GM19023 (cell line): Measurements from ENCODE around the gene CFAP43.

ENCODE experiments used
- ATAC-seq: cut with Tn5 transposase; IDR thresholded peaks from one replicate; pipeline ENCODE4 v1.9.1; 2021; ENCODE audit warnings: mild to moderate bottlenecking, moderate library complexity; ENCODE audit not compliant: unreplicated experiment

Gene CFAP43

DNA sequence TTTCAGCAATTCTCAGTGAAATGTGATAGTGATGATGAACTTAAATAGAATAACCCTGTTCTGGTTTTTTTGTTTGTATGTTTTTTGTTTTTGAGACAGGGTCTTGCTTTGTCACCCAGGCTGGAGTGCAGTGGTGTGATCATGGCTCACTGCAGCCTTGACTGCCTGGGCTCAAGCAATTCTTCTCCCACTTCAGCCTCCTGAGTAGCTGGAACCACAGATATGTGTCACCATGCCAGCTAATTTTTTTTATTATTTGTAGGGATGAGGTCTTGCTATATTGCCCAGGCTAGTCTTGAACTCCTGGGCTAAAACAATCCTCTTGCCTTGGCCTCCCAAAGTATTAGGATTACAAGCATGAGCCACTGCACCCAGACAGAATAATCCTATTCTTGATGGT is 132.2 kb downstream of the CFAP43 start:
- ATAC-seq = no peak

GRCh38 chr10:104099269-104099668 is 132.9 kb downstream of the CFAP43 start:
- ATAC-seq = no peak

DNA sequence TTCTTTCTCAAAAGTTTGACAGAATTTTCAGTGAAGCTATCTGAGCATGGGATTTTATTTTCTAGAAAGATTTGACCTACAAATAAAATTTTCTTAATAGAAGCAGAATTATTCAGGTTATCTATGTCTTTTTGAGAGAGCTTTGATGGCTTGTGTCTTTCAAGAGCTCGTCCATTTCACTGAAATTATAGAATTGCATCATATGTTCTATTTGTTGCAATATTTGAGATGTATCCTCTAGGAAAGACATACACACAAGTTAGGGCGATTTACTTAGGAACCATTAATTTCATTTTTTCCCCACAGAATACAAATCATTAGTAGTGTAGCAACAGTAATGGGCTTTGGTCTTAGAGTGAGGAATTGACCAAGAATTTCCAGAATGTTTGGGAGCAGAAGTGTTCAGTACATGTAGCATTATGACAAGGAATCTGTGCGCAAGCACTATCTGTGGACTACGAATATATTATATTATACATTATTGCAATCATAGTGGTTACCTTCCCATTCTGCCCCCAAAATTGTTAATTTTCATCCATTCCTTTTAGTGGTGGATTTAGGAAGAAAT is 133.7 kb downstream of the CFAP43 start:
- no peak for ATAC-seq

- no peak for ATAC-seq
Measured at GRCh38 chr10:104096692-104097091, 135.5 kb downstream of the CFAP43 start.

GRCh38 chr10:104092749-104093148 is 139.4 kb downstream of the CFAP43 start:
- ATAC-seq = no peak

GRCh38 chr10:104090611-104091010 is 141.6 kb downstream of the CFAP43 start:
- no peak for ATAC-seq

GRCh38 chr10:104089621-104090020 is 142.5 kb downstream of the CFAP43 start:
- ATAC-seq = no peak

GRCh38 chr10:104088239-104088638 is 143.9 kb downstream of the CFAP43 start:
- no peak for ATAC-seq

DNA sequence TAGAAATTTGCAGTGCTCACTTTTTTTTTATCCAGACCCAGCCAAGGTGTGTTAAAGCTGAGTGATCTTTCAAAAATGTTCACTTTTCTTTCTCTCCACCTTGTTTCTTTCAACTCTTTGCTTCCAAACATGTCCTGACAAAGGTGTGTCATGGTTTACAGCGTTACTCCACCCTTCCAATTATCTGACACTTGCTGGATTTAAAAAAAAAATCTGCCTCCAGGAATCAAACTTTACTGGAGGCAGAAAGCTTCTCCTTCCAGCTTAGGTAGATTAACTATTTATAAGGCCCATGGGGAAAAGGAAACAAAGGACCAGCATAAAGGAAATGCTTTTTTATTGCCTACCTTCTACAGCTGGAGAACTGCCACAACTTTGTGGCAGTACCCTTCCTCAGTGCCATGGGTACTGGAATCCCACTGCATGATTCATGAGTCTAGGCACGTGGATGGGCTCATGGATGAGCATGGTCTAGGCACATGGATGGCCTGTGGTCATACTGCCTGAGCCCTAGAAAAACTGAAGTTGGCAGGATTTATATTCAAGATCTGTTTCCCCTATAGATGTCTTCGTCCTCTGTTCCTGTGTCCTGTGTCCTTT is 146.3 kb downstream of the CFAP43 start, which contains the start of gene COL17A1:
Gene COL17A1, minus strand, starts transcription at position 80 of the 600 bp plus-strand sequence. CDS start 5,207 bp downstream, outside the sequence.
- ATAC-seq = no peak

- no peak for ATAC-seq
Measured at GRCh38 chr10:104084482-104085142, 147.6 kb downstream of the CFAP43 start.

DNA sequence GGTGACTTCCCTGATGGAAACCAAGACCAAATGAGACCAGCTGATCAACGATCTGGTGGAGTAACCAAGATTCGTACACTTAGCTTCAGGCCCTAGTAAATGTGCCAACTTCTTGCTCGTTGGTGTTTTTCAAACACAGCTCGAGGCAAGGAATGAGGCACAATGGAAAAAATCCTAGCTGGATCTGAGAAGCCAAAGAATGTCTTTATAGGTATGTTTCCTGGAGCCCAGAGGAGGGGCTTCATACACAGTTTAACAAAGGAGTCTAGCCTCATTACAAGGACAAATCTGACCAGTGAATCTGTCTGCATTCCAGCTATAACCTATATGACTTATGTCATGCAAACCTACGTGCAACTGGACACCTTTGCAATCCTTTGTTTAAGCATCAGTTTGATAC is 150.2 kb downstream of the CFAP43 start:
- no peak for ATAC-seq

DNA sequence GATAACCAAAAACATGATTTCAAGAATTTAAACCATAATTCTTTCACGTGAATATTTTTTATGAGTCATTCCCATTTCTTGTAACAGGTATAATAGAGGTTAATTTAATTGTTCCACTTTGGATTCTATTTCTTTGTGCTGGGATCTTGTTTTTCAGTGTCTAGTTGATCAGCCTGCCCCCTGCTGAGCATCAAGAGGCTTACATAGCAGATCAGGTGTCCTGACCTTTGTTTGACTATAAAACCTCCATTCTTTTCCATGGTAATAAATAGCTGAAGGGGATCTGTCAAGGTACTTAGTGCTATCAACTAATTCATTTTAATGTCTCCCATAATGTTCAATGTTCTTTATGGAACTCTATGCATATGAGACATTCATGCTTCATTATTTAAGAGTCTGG is 151.4 kb downstream of the CFAP43 start:
- no peak for ATAC-seq
